Measurements from ENCODE around the gene MAGI3. TPM values are rescaled to one million over a fixed set of nuclear protein-coding genes. Genes with fewer than 3 reads are reported as not detected.
A peak's percentile ranks its signal among the peaks of the same experiment; 100 is the strongest.

The MAGI3 gene
- total and polyA plus RNA-seq, 8 donors = 3.5 to 225 (median 49.7) TPM

DNA sequence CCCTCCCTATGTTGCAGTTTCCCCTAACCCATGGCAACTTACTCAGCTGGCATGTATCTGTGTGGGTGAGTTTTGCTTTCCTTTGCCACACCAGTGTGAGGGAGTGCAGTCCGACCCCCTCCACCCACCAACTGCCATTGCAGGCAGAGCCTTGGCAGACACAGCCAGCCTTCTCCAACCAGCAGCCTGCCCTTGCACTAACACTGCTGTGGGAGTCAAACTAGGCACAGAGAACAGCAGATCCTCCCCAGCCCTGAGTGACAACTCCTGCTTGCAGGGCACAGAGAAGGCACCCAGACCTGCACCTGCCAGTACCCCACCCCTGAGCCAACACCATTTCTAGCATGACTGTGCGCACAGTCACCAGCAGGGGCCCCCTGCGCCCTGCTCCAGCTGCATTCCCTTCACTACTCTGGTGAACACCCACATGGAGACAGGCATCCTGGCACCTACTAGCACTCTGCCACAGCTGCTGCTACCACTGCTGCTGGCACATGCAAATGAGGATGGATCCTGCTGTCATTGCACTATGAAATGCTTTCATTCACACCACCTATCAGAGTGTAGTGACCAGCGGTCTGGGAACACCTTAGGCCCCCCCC lies 98.4 kb downstream of the MAGI3 start:
- no peak for TF ChIP-seq POLR2A (IDR thresholded peaks at IDR 0.05)
- TF ChIP-seq POLR2AphosphoS5 (IDR thresholded peaks at IDR 0.05) = no peak
- TF ChIP-seq EP300 (IDR thresholded peaks at IDR 0.05) = no peak
- no peak for TF ChIP-seq CTCF (IDR thresholded peaks at IDR 0.05)
- Histone ChIP-seq H3K27ac (no peak overlapping the region), H3K27me3 (no peaks in the 10 kb centered on the region), H3K4me3 (no peak overlapping the region), H3K4me1 (no peaks in the 10 kb centered on the region), H3K36me3 (no peaks in the 10 kb centered on the region), H3K9me3 (peaks cover 0 to 37% (median 15%) of the 10 kb centered on the region in 4 donors)
- intact Hi-C loops (cut with DNase I; ENCODE audit: low total_unique reads) = no loop called here
- DNase-seq = peak in 1 of 2 donors; percentile 3
- WGBS, 5 donors = 82 to 96% (median 84%) methylated on average over 4 of the region's 4 CpGs

- Histone ChIP-seq H3K36me3 (no peaks in the 10 kb centered on the region), H3K27ac (no peak overlapping the region), H3K9me3 (peaks cover 0 to 39% (median 15%) of the 10 kb centered on the region in 4 donors), H3K27me3 (no peaks in the 10 kb centered on the region), H3K4me3 (no peak overlapping the region), H3K4me1 (no peaks in the 10 kb centered on the region)
- no peak for DNase-seq
- TF ChIP-seq POLR2AphosphoS5 (IDR thresholded peaks at IDR 0.05) (no peak), EP300 (IDR thresholded peaks at IDR 0.05) (no peak), CTCF (IDR thresholded peaks at IDR 0.05) (no peak), POLR2A (IDR thresholded peaks at IDR 0.05) (no peak)
- intact Hi-C loops (cut with DNase I; ENCODE audit: low total_unique reads) = no loop called here
- WGBS, 5 donors = 89 to 100% (median 98%) methylated on average over 1 of the region's 1 CpG
Observed at GRCh38 chr1:113490384-113490783, 100.1 kb downstream of the MAGI3 start.

DNA sequence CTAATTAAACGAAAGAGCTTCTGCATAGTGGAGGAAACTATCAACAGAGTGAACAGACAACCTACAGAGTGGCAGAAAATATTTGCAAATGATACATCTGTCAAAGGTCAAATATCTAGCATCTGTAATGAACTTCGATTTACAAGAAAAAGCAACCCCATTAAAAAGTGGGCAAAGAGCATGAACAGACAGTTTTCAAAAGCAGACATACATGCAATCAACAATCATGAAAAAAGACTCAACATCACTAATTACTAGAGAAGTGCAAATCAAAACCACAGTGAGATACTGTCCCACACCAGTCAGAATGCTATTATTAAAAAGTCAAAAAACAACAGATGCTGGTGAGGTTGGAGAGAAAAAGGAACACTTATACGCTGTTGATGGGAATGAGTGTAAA lies 103.2 kb downstream of the MAGI3 start:
- no peak overlapping the region for H3K4me3 ChIP-seq
- H3K27ac ChIP-seq = no peak overlapping the region
- no peak for DNase-seq
- H3K4me1 ChIP-seq = peaks cover 0 to 4% (median 0%) of the 10 kb centered on the region in 4 donors
- intact Hi-C loops (cut with DNase I; ENCODE audit: low total_unique reads) = no loop called here
- WGBS, 5 donors = 64 to 93% (median 91%) methylated on average over 3 of the region's 3 CpGs
- peaks cover 0 to 39% (median 12%) of the 10 kb centered on the region in 4 donors for H3K9me3 ChIP-seq
- H3K27me3 ChIP-seq = no peaks in the 10 kb centered on the region
- H3K36me3 ChIP-seq = no peaks in the 10 kb centered on the region
- TF ChIP-seq EP300 (IDR thresholded peaks at IDR 0.05) = no peak
- no peak for TF ChIP-seq POLR2AphosphoS5 (IDR thresholded peaks at IDR 0.05)
- no peak for TF ChIP-seq POLR2A (IDR thresholded peaks at IDR 0.05)
- TF ChIP-seq CTCF (IDR thresholded peaks at IDR 0.05) = no peak

GRCh38 chr1:113505357-113505756 lies 115.0 kb downstream of the MAGI3 start:
- Histone ChIP-seq H3K9me3 (peaks cover 0 to 1% (median under 1%) of the 10 kb centered on the region in 4 donors), H3K4me1 (peaks cover 0 to 30% (median 11%) of the 10 kb centered on the region in 4 donors), H3K36me3 (no peaks in the 10 kb centered on the region), H3K27me3 (no peaks in the 10 kb centered on the region), H3K4me3 (no peak overlapping the region), H3K27ac (no peak overlapping the region)
- 89 to 96% (median 93%) methylated on average over 1 of the region's 1 CpG for WGBS, 5 donors
- intact Hi-C loops (cut with DNase I; ENCODE audit: low total_unique reads) = no loop called here
- TF ChIP-seq CTCF (IDR thresholded peaks at IDR 0.05) = no peak
- no peak for TF ChIP-seq POLR2A (IDR thresholded peaks at IDR 0.05)
- TF ChIP-seq EP300 (IDR thresholded peaks at IDR 0.05) = no peak
- TF ChIP-seq POLR2AphosphoS5 (IDR thresholded peaks at IDR 0.05) = no peak
- no peak for DNase-seq

Measured in stomach (tissue), 9 donors.